Stimulated activated CD8-positive, alpha-beta memory T cell treated with anti-CD3 and anti-CD28 coated beads, Interleukin-15, amount 100 ng/mL, for 4 hours (primary cell): Measurements from ENCODE around the gene GADD45A.
"Not testable (repeated sequence)": the region's sequence is repeated elsewhere in the genome, so short reads cannot be mapped to it uniquely, and the experiment has no call there.

Experiments
- DNase-seq, 2 donors: peaks; one replicate each; pipeline ENCODE4 v3.0.0-alpha.2; 2020; ENCODE audit warnings: low read depth in 2 of 2

Gene GADD45A

GRCh38 chr1:67719329-67720196 lies 34.6 kb downstream of the GADD45A start:
- DNase-seq, result no peak

GRCh38 chr1:67721112-67721511 lies 36.1 kb downstream of the GADD45A start:
- no peak for DNase-seq

- no peak for DNase-seq
These were observed 36.8 kb downstream of the GADD45A start for GRCh38 chr1:67721650-67722291.

- DNase-seq, result no peak
These were observed 37.4 kb downstream of the GADD45A start for GRCh38 chr1:67722292-67722944.

GRCh38 chr1:67723126-67723525 lies 38.1 kb downstream of the GADD45A start:
- no peak for DNase-seq

- no peak for DNase-seq
These were observed 38.6 kb downstream of the GADD45A start for GRCh38 chr1:67723620-67724019.

GRCh38 chr1:67724928-67725560 lies 40.0 kb downstream of the GADD45A start:
- DNase-seq, result no peak

GRCh38 chr1:67726224-67726623 lies 41.2 kb downstream of the GADD45A start:
- DNase-seq, result no peak

GRCh38 chr1:67729872-67730271 lies 44.9 kb downstream of the GADD45A start:
- no peak for DNase-seq

GRCh38 chr1:67730312-67730711 lies 45.3 kb downstream of the GADD45A start:
- DNase-seq, result not testable (repeated sequence)

GRCh38 chr1:67731322-67731721 lies 46.3 kb downstream of the GADD45A start:
- no peak for DNase-seq

- no peak for DNase-seq
These were observed 47.8 kb downstream of the GADD45A start for GRCh38 chr1:67732750-67733151.

- no peak for DNase-seq
These were observed 48.8 kb downstream of the GADD45A start for GRCh38 chr1:67733681-67734322.

- no peak for DNase-seq
These were observed 49.3 kb downstream of the GADD45A start for GRCh38 chr1:67734323-67734690.

- no peak for DNase-seq
These were observed 50.2 kb downstream of the GADD45A start for GRCh38 chr1:67735206-67735605.

- no peak for DNase-seq
These were observed 51.0 kb downstream of the GADD45A start for GRCh38 chr1:67735806-67736627.

- DNase-seq, result no peak
These were observed 51.7 kb downstream of the GADD45A start for GRCh38 chr1:67736750-67737149.

GRCh38 chr1:67737875-67738274 lies 52.9 kb downstream of the GADD45A start:
- no peak for DNase-seq
